ENCODE measurements around the gene FGF19. TPM values are rescaled to one million over a fixed set of nuclear protein-coding genes. Genes with fewer than 3 reads are reported as not detected.

FGF19 gene
- total RNA-seq, 2 donors from 2014 or later = not detected

GRCh38 chr11:69656536-69657455 is 47.0 kb downstream of the FGF19 start:
- no peak for ATAC-seq (ENCODE audit: insufficient number of reproducible peaks, low FRiP score, low read depth)
- TF ChIP-seq CTCF (IDR thresholded peaks at IDR 0.05) = no peak
- Histone ChIP-seq H3K4me3 (no peak overlapping the region), H3K36me3 (peaks cover 13% of the 10 kb centered on the region), H3K4me1 (ENCODE audit: control insufficient read depth in 1 of 2, low read depth in 2 of 2) (no peaks in the 10 kb centered on the region), H3K27me3 (replicated peaks; ENCODE audit: insufficient read depth) (no peaks in the 10 kb centered on the region), H3K27ac (no peak overlapping the region), H3K9me3 (no peaks in the 10 kb centered on the region)
- no peak for DNase-seq (ENCODE audit: low spot score)

GRCh38 chr11:69655479-69656428 is 48.1 kb downstream of the FGF19 start:
- H3K27ac ChIP-seq = no peak overlapping the region
- no peaks in the 10 kb centered on the region for H3K4me1 ChIP-seq (ENCODE audit: control insufficient read depth in 1 of 2, low read depth in 2 of 2)
- no peaks in the 10 kb centered on the region for H3K9me3 ChIP-seq
- no peaks in the 10 kb centered on the region for H3K27me3 ChIP-seq (replicated peaks; ENCODE audit: insufficient read depth)
- peaks cover 17% of the 10 kb centered on the region for H3K36me3 ChIP-seq
- no peak for TF ChIP-seq CTCF (IDR thresholded peaks at IDR 0.05)
- DNase-seq (ENCODE audit: low spot score) = no peak
- no peak for ATAC-seq (ENCODE audit: insufficient number of reproducible peaks, low FRiP score, low read depth)
- H3K4me3 ChIP-seq = no peak overlapping the region

GRCh38 chr11:69654660-69655478 is 49.0 kb downstream of the FGF19 start:
- TF ChIP-seq CTCF (IDR thresholded peaks at IDR 0.05) = no peak
- Histone ChIP-seq H3K27me3 (replicated peaks; ENCODE audit: insufficient read depth) (no peaks in the 10 kb centered on the region), H3K4me3 (no peak overlapping the region), H3K36me3 (peaks cover 23% of the 10 kb centered on the region), H3K27ac (no peak overlapping the region), H3K9me3 (no peaks in the 10 kb centered on the region), H3K4me1 (ENCODE audit: control insufficient read depth in 1 of 2, low read depth in 2 of 2) (no peaks in the 10 kb centered on the region)
- ATAC-seq (ENCODE audit: insufficient number of reproducible peaks, low FRiP score, low read depth) = no peak
- no peak for DNase-seq (ENCODE audit: low spot score)

GRCh38 chr11:69654001-69654659 is 49.7 kb downstream of the FGF19 start:
- Histone ChIP-seq H3K4me3 (no peak overlapping the region), H3K9me3 (no peaks in the 10 kb centered on the region), H3K27ac (no peak overlapping the region), H3K36me3 (peaks cover 28% of the 10 kb centered on the region), H3K4me1 (ENCODE audit: control insufficient read depth in 1 of 2, low read depth in 2 of 2) (no peaks in the 10 kb centered on the region), H3K27me3 (replicated peaks; ENCODE audit: insufficient read depth) (no peaks in the 10 kb centered on the region)
- ATAC-seq (ENCODE audit: insufficient number of reproducible peaks, low FRiP score, low read depth) (no peak), DNase-seq (ENCODE audit: low spot score) (no peak)
- TF ChIP-seq CTCF (IDR thresholded peaks at IDR 0.05) = no peak
